Pancreas (tissue), 10 donors: ENCODE measurements around the gene NOX5. TPM values are rescaled to one million over a fixed set of nuclear protein-coding genes. Genes with fewer than 3 reads are reported as not detected.

Source experiments
- ATAC-seq, 4 donors: fragments of 200-7000 bp; cut with Tn5 transposase; one replicate each; pipeline versions ENCODE4 v1.8.0 to v1.9.1; 2020; ENCODE audit warnings: mild to moderate bottlenecking in 4 of 4, moderate library complexity in 4 of 4
- DNase-seq, 6 donors: peaks; one replicate each; pipeline ENCODE4 v3.0.0-alpha.2; 2020
- FAIRE-seq: peaks from 2 replicates; lab custom pipeline; 2012; peaks lifted over from hg19 to GRCh38; lab: Jason Lieb, UNC
- H3K27ac ChIP-seq, 4 donors: fragments of 200-600 bp; sonication (generic); 1 replicate in 3 of 4; 2 replicates in 1 of 4; pipeline versions ENCODE4 v1.5.0 to v1.8.0; 2020
- H3K27me3 ChIP-seq, 4 donors: fragments of 200-600 bp; one replicate each; pipeline ENCODE4 v1.8.0; 2021
- H3K36me3 ChIP-seq, 3 donors: fragments of 200-600 bp; sonication (generic) in 1 of 3; one replicate each; pipeline versions ENCODE4 v1.5.0 to v1.8.0; 2020 to 2021
- H3K4me1 ChIP-seq, 3 donors: fragments of 200-600 bp; one replicate each; pipeline ENCODE4 v1.8.0; 2021
- H3K4me3 ChIP-seq, 4 donors: fragments of 200-600 bp; sonication (generic) in 2 of 4; one replicate each; pipeline versions ENCODE4 v1.5.0 to v1.8.0; 2020 to 2021
- H3K9me3 ChIP-seq, 4 donors: fragments of 200-600 bp; one replicate each; pipeline ENCODE4 v1.8.0; 2021
- CTCF ChIP-seq, 4 donors: fragments of 200-600 bp; sonication (generic) in 3 of 4; IDR thresholded peaks; one replicate each; pipeline versions ENCODE4 v1.5.0 to v1.8.0; 2021; ENCODE audit warnings: antibody characterized with exemption in 4 of 4
- WGBS, 2 donors: extraction: QIAGEN DNeasy Blood & Tissue Kit; methylation state at CpG; one replicate each; pipeline ENCODE4 v1.1.7; 2013; 5-methylcytosine and 5-hydroxymethylcytosine counted together
- intact Hi-C, 3 donors: fragments of 100-400 bp; cut with DNase I; formaldehyde crosslinking; loops; one replicate each; pipeline versions ENCODE4 v1.11.1 to v1.14.2; 2022
- polyA plus RNA-seq, 2 donors: library from polyadenylated mRNA; stranded (reverse); fragments of 200-250 nt; gene quantifications; one replicate each; pipeline ENCODE4 v1.2.3, GENCODE V29; 2013
- total RNA-seq, 6 donors: library from RNA; stranded (reverse); fragmentation: NEBNext Ultra II Directional in 4 of 6; extraction: Animal tissue kit (Norgen Biotek cat#: 25700) in 4 of 6; gene quantifications; one replicate each; pipeline versions ENCODE4 v1.2.1 to v1.2.4, GENCODE V29; 2021 to 2023
- donor health status: healthy with polysubstance abuse.
- donor health status: DM: no; HTN: no; CAD: no; lungs with moderate emphysema.
- donor health status: DM: no; HTN: no; CAD: no.
- donor health status: control.
- donor health status: control.
- donor health status: Bipolar disorder and iron deficiency.
- donor health status: DM: yes; HTN: yes; CAD: no.
- donor health status: DM: no; HTN: no; CAD: no.
- donor health status: DM: no; HTN: no; CAD: no.
- donor health status: DM: yes; HTN: yes; CAD: no.

NOX5 gene
- total and polyA plus RNA-seq, 8 donors = 0.04 to 0.26 (median 0.12) TPM; not detected in 3

- Histone ChIP-seq H3K36me3 (no peaks in the 10 kb centered on the region), H3K9me3 (no peaks in the 10 kb centered on the region), H3K4me1 (no peaks in the 10 kb centered on the region), H3K4me3 (no peak overlapping the region), H3K27ac (no peak overlapping the region), H3K27me3 (no peaks in the 10 kb centered on the region)
- 77 to 81% methylated on average over 2 of the region's 2 CpGs for WGBS, 2 donors
- no peak for FAIRE-seq
- no peak for DNase-seq
- ATAC-seq = no peak
- TF ChIP-seq CTCF (IDR thresholded peaks at IDR 0.05) = no peak
- intact Hi-C loops = no loop called here
These were observed 82.1 kb downstream of the NOX5 start for GRCh38 chr15:69096626-69097025.

GRCh38 chr15:69098771-69099170, 84.3 kb downstream of the NOX5 start:
- WGBS, 2 donors = 81 to 83% methylated on average over 7 of the region's 7 CpGs
- H3K4me1 ChIP-seq = no peaks in the 10 kb centered on the region
- intact Hi-C loops = no loop called here
- no peaks in the 10 kb centered on the region for H3K27me3 ChIP-seq
- no peak overlapping the region for H3K27ac ChIP-seq
- H3K4me3 ChIP-seq = no peak overlapping the region
- DNase-seq = no peak
- no peaks in the 10 kb centered on the region for H3K9me3 ChIP-seq
- no peaks in the 10 kb centered on the region for H3K36me3 ChIP-seq
- FAIRE-seq = no peak
- no peak for TF ChIP-seq CTCF (IDR thresholded peaks at IDR 0.05)
- ATAC-seq = no peak

- H3K27me3 ChIP-seq = no peaks in the 10 kb centered on the region
- no peak overlapping the region for H3K27ac ChIP-seq
- H3K9me3 ChIP-seq = no peaks in the 10 kb centered on the region
- DNase-seq (no peak), ATAC-seq (no peak), FAIRE-seq (no peak)
- no peak overlapping the region for H3K4me3 ChIP-seq
- H3K4me1 ChIP-seq = no peaks in the 10 kb centered on the region
- H3K36me3 ChIP-seq = no peaks in the 10 kb centered on the region
- intact Hi-C loops = no loop called here
- no peak for TF ChIP-seq CTCF (IDR thresholded peaks at IDR 0.05)
- 69 to 72% methylated on average over 5 of the region's 5 CpGs for WGBS, 2 donors
These were observed 85.4 kb downstream of the NOX5 start for GRCh38 chr15:69099941-69100340.

GRCh38 chr15:69100821-69101220, 86.3 kb downstream of the NOX5 start:
- 63 to 85% methylated on average over 2 of the region's 2 CpGs for WGBS, 2 donors
- no peak for ATAC-seq
- Histone ChIP-seq H3K36me3 (no peaks in the 10 kb centered on the region), H3K4me3 (no peak overlapping the region), H3K4me1 (no peaks in the 10 kb centered on the region), H3K27ac (no peak overlapping the region), H3K9me3 (no peaks in the 10 kb centered on the region), H3K27me3 (no peaks in the 10 kb centered on the region)
- no peak for FAIRE-seq
- no peak for TF ChIP-seq CTCF (IDR thresholded peaks at IDR 0.05)
- no peak for DNase-seq
- intact Hi-C loops = no loop called here

GRCh38 chr15:69104050-69104750, 89.7 kb downstream of the NOX5 start:
- ATAC-seq = no peak
- FAIRE-seq = no peak
- Histone ChIP-seq H3K27ac (no peak overlapping the region), H3K27me3 (no peaks in the 10 kb centered on the region), H3K9me3 (no peaks in the 10 kb centered on the region), H3K4me3 (no peak overlapping the region), H3K4me1 (no peaks in the 10 kb centered on the region), H3K36me3 (no peaks in the 10 kb centered on the region)
- no peak for DNase-seq
- intact Hi-C loops = no loop called here
- 70 to 73% methylated on average over 12 of the region's 12 CpGs for WGBS, 2 donors
- TF ChIP-seq CTCF (IDR thresholded peaks at IDR 0.05) = no peak
